ENCODE measurements around the gene NPTN.

NPTN gene

DNA sequence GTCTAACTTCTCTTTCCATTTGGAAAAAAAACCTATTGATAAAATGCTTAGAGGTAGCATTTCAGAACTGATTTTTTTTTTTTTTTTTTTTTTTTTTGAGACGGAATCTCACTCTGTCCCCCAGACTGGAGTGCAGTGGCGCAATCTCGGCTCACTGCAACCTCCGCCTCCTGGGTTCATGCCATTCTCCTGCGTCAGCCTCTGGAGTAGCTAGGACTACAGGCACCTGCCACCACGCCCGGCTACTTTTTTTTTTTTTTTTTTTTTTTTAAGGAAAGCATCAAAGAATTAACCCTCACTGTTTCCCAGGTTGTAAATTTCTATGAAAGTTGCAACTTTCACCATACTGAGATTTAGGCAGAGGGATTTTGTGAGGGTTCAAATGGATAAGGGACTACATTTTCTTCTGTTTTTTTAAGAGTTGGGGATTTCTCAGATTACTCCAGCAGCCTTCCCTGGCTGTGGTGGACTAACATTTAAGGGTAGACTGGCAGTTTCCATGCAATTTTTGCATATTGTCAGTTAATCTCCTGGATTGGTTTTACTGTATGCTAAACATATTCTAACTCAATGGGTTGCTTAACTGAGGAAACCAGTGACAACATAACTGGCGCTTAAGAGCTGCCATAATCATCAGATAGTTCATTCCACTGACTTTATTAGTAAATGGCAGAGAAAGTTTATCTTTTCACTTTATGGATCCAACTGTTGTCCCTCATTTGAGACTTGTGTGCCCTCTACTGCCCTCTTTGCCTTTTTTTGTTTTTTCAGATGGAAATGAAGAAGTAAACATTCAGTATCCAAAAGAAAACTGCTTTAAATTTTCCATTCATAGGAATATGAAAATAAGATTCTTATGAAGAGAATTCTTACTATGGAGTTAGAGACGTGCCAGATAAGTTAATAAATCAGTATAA is 93.7 kb downstream of the NPTN start:
- in situ Hi-C loops (cut with MboI; ENCODE audit: low pct_unique_long_range_greater_than_20kb, low sequenced_read_pairs), result no loop called here

DNA sequence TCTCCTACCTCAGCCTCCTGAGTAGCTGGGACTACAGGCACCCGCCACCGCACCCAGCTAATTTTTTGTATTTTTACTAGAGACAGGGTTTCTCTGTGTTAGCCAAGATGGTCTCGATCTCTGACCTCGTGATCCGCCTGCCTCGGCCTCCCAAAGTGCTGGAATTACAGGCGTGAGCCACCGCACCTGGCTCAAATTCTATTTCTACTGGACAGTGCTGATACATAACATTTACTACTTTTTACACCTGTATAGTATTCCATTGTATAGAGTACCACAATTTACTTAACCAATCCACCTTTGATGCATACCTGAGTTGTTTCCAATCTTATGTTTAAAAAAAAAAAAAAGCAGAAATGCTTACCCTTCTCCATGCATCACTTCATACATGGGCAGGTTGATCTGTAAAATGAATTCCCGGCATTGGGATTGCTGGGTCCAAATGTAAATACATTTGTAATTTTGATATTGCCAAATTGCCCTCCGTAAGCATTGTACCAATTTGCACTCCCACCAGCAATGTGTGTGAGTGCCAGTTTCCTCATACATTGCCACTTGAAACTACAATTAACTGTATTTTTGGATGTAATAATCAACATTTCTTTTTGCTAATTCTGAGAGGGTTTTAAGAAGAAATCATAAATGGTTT is 94.5 kb downstream of the NPTN start:
- in situ Hi-C loops (cut with MboI; ENCODE audit: low pct_unique_long_range_greater_than_20kb, low sequenced_read_pairs), result no loop called here
- DNase-seq, result no peak

More for the DNA sequence above, 93.7 kb downstream of the NPTN start:
- DNase-seq, result no peak

DNA sequence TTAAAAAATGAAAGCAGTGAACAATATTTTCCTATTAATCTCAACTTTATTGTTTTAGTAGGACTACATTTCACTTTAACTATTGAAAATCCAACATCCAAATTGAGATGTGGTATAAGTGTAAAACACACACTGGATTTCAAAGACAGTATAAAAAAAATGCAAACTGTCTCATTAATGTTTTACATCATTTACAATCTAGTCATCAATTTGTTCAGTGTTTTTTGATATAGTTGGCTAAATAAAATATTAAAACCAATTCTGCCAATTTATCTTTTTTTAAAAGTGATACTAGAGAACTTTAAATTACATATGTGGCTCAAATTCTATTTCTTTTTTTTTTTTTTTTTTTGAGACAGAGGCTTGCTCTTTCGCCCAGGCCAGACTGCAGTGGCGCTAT is 95.1 kb downstream of the NPTN start:
- in situ Hi-C loops (cut with MboI; ENCODE audit: low pct_unique_long_range_greater_than_20kb, low sequenced_read_pairs), result no loop called here

DNA sequence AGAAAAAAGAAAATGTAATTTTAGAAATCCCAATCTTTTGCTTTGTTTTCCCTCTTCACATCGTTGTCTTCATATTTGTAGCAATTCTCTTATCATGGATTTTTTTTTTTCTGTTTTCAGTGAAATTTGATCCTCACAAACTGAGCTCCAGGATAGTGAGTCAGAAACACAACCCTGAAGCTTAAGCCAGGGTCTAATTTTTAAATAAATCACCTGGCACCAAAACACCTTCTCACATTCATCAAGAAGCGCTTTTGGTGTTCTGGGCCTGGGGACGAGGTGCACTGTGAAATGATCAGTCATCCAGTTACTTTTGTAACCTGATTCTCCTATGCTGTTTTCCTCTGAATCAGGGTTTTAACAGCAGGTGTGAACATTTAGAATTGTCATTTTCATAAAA is 102.5 kb downstream of the NPTN start:
- no peak for DNase-seq
- in situ Hi-C loops (cut with MboI; ENCODE audit: low pct_unique_long_range_greater_than_20kb, low sequenced_read_pairs), result no loop called here

More for the DNA sequence above, 95.1 kb downstream of the NPTN start:
- DNase-seq, result no peak

DNA sequence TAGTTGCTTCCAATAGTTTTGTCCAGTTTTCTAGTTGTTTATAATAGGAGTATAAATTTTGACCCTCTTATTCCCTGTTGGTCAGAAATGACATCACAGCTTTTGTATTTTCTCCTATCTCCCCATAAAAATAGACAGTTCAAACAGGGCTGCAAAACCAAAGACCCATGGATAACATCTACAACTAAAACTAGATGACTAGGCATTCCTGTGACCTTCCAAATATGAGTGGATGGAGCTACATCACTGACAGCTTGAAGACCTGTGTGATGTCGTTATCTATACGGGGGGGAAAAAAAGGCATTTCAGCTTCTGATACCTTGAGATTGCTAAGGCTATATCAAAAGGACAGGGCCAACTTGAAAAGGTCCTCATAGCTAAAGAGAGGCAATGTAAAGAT is 105.6 kb downstream of the NPTN start:
- in situ Hi-C loops (cut with MboI; ENCODE audit: low pct_unique_long_range_greater_than_20kb, low sequenced_read_pairs), result no loop called here
- no peak for DNase-seq

DNA sequence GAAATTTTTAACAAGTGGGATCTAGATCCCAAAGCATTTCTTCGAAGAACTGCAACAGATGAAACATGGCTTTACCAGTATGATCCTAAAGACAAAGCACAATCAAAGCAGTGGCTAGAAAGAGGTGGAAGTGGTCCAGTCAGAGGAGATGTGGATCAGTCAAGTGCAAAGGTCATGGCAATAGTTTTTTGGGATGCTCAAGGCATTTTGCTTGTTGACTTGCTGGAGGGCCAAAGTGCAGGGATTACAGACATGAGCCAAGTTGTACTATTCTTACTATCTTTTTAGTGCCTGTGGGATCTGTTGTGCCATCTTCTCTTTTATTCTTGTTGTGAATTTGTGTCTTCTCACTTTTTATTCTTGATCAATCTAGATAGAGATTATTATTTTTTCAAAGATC is 108.3 kb downstream of the NPTN start:
- no peak for DNase-seq
- in situ Hi-C loops (cut with MboI; ENCODE audit: low pct_unique_long_range_greater_than_20kb, low sequenced_read_pairs), result no loop called here

DNA sequence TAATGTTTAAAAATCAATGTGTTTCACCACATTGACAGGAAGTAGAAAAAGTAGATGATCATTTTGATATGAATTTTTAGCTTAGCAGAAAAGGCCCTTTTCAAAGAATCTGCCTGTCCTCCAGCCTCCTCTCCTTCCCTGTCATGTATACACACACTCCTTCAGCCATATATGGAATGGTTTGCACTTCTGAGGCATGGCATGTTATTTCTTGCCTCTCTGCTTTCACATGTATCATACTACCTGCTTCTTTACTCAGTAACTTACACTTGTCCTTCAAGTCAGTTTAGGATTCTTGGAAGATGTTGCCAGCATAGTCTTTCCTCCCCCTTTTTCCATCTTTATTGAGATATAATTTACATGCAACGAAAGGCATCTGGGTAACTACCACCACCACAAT is 111.2 kb downstream of the NPTN start:
- DNase-seq, result no peak
- in situ Hi-C loops (cut with MboI; ENCODE audit: low pct_unique_long_range_greater_than_20kb, low sequenced_read_pairs), result no loop called here

DNA sequence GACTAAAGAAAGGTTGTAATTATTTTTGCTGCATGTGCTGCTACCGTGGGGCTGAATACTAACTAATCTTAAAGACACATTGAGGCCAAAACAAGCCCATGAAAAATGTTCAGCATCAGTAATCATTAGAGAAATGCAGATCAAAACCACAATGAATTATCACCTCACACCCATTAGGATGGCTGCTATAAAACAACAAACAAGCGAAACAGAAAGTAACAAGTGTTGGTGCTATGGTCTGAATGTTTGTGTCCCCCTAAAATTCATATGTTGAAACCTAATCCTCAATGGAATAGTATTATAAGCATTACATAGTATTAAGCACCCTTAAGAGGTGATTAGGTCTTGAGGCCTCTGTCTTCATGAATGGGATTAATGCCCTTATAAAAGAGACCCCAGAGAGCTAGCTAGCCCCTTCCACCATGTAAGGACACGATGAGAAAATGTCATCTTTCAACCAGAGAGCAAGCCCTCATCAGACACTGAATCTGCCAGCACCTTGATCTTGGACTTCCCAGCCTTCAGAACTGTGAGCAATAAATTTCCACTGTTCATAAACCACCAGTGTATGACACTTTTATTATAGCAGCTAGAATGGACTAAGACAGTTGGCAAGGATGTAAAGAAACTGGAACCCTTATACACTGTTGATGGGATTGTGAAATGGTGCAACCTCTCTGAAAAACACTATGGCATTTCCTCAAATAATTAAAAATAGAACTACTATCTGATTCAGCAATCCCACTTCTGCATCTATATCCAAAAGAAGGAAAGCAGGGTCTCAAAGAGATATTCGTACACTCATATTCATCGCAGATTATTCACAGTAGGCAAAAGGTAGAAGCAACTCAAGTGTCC is 114.1 kb downstream of the NPTN start:
- DNase-seq, result peak; percentile 4
- in situ Hi-C loops (cut with MboI; ENCODE audit: low pct_unique_long_range_greater_than_20kb, low sequenced_read_pairs), result no loop called here

DNA sequence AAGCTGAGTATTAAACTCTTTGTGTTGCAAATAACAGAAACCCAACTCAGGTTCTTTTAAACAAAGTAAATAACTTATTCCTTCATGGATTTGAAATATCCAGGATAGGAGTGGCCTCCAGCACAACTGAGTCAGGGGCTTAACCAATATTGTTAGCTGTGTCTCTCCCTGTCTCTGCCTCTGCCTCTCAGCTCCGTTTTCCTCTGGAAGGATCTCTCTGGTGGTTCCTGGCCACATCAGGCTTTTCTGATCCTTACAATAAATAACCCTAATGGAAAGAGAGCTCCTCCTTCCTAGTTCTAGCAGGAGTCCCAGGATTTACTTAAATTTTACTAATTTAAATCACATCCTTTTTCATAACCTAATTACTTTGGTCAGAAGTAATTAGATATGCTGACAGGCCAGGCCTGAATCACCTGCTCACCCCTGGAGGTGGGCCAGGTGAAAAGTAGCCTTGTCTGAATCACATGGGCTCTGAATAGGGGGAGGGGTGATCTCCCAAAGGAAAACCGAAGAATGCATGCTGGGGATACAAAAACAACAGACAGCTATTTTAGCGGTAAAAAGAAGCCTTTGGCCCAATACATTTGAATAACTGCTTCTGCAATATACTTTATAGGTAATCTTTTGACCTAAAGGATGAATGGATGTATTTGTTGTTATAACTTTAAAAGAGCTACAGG is 114.9 kb downstream of the NPTN start:
- DNase-seq, result no peak
- in situ Hi-C loops (cut with MboI; ENCODE audit: low pct_unique_long_range_greater_than_20kb, low sequenced_read_pairs), result no loop called here

DNA sequence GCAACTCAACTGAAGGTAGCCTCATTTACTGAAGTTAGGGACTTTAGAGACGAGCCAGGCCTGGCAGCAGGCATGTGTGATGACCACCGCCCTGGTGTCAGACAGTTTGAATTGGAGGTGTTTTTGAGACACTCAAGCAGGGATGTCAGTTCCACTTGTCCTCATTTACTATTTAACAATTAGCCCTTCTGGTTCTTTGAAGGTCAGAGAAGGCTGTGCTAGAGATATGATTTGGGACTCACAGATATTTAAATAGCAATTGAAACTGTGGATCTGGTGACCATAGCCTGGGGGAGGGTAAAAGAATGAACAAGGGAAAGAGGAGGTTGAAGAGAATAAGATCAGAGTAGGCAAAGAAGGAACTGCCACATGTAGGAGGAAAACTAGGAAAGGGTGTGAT is 115.6 kb downstream of the NPTN start:
- in situ Hi-C loops (cut with MboI; ENCODE audit: low pct_unique_long_range_greater_than_20kb, low sequenced_read_pairs), result no loop called here
- peak; percentile 16 for DNase-seq

DNA sequence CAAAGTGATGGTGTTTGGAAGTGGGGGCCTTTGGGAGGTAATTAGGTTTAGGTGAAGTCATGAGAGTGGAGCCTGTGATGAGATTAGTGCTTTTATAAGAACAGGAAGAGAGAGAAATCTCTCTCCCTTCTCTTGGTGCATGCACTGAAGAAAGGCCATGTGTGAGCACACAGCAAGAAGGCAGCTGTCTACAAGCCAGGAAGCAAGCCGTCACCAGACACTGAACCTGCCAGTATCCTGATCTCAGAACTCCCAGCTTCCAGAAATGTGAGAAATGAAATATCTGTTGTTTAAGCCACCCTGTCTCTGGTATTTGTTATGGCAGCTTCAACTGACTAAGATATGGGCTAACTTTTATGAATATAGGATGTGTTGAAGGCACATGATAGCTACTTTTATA is 117.7 kb downstream of the NPTN start:
- in situ Hi-C loops (cut with MboI; ENCODE audit: low pct_unique_long_range_greater_than_20kb, low sequenced_read_pairs), result no loop called here
- DNase-seq, result no peak
